ENCODE data around the gene PLCH1.

GRCh38 chr3:155658671-155659261, 86.1 kb downstream of the PLCH1 start:
- no peak for TF ChIP-seq CTCF (optimal IDR thresholded peaks at IDR 0.05 in 1 of 3, IDR thresholded peaks at IDR 0.05 in 1 of 3, conservative IDR thresholded peaks at IDR 0.05 in 1 of 3; ENCODE audit: extremely low read depth in 1 of 3, insufficient read depth in 2 of 3, low read length in 3 of 3)
- no peak for TF ChIP-seq EZH2 (IDR thresholded peaks at IDR 0.05; ENCODE audit: low read length)
